IPS DF 6.9 (cell line): ENCODE data around the gene PDE4D.

Experiments used
- DNase-seq: peaks from one replicate; pipeline ENCODE4 v3.0.0-alpha.2; 2013; ENCODE audit warnings: low read depth, low spot score
- H3K27ac ChIP-seq: one replicate; pipeline ENCODE4 v1.5.1; 2013; ENCODE audit warnings: low read length, control low read depth
- H3K27me3 ChIP-seq: 2 replicates; pipeline ENCODE4 v1.6.1; 2013; ENCODE audit warnings: mild to moderate bottlenecking, low read length; ENCODE audit not compliant: control insufficient read depth, insufficient read depth
- H3K36me3 ChIP-seq: 2 replicates; pipeline ENCODE4 v1.6.1; 2013; ENCODE audit warnings: low read length; ENCODE audit not compliant: control insufficient read depth, insufficient read depth
- H3K4me1 ChIP-seq: 2 replicates; pipeline ENCODE4 v1.6.1; 2013; ENCODE audit warnings: low read length; ENCODE audit not compliant: control insufficient read depth, insufficient read depth
- H3K4me3 ChIP-seq: 2 replicates; pipeline ENCODE4 v1.5.1; 2013; ENCODE audit warnings: mild to moderate bottlenecking, low read length
- H3K9me3 ChIP-seq: 2 replicates; pipeline ENCODE4 v1.6.1; 2013; ENCODE audit warnings: low read length, inconsistent platforms; ENCODE audit not compliant: control insufficient read depth, insufficient read depth
- whole genome bisulfite sequencing: extraction: QIAGEN DNeasy Blood & Tissue Kit; methylation state at CpG from one replicate; pipeline ENCODE4 v1.1.7; 2013; ENCODE audit warnings: mixed read lengths, missing lambda C conversion rate; ENCODE audit not compliant: insufficient read length, insufficient coverage; 5-methylcytosine and 5-hydroxymethylcytosine counted together

PDE4D gene

DNA sequence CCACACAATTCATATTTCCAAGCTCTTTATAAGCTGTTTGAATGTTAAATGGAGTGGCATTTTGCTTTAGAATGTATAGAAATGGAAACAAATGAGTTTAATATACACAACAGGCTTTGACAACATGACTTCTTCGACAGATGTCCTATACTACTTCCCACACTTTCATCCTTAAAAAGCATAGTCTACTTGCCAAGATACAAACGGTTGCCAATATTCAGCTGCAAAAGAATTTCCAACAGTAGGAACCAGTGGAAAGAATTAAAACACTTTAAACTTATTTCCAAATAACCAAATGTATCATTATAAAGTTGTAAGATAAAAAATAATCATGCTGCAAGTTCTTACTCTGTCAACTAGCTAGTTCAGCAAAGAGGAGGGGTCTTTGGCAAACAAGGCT, 456.4 kb downstream of the PDE4D start:
- Histone ChIP-seq H3K9me3 (no peaks in the 10 kb centered on the region), H3K36me3 (no peaks in the 10 kb centered on the region), H3K27ac (no peak overlapping the region), H3K4me3 (no peak overlapping the region), H3K27me3 (no peaks in the 10 kb centered on the region), H3K4me1 (no peaks in the 10 kb centered on the region)
- no CpG with 5 or more reads among the region's 2 CpGs for WGBS
- no peak for DNase-seq

DNA sequence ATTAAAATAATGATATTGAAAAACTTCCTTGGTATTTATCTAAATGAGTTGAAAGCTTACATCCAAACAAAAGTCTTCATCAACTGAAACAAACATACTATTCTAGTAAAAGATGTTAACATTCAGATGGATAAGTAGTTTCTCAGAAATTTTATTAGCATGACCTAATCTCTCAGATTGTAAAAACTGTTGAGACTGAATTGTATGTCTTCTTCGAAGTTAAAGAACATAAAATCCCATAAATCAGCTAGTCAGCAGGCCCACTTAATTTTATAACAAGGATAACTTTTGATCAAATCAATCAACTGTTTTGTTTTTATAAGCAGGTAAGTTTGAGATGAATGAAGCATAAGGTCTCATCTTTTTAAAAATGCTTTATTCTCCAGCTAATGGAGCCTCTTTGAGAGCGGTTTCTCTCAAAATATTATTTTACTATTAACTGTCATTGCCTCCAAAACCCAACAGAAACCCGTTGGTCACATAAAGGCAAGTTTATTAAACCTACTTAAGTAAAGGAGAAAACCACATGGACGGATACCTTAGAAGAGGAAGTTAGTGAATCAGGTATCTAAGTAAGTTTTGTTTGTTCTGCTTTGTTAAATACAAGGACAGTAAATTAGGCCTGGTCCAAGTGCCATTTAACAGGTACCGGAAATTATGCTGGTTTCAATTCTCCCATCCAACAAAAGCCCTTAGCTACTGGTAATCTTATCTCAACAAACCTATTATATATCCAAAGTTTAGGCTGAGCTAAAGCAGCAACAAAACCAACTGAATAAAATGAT, 457.0 kb downstream of the PDE4D start:
- H3K4me1 ChIP-seq = no peaks in the 10 kb centered on the region
- WGBS = no CpG with 5 or more reads among the region's 5 CpGs
- no peaks in the 10 kb centered on the region for H3K27me3 ChIP-seq
- no peaks in the 10 kb centered on the region for H3K36me3 ChIP-seq
- H3K9me3 ChIP-seq = no peaks in the 10 kb centered on the region
- H3K4me3 ChIP-seq = no peak overlapping the region
- DNase-seq = no peak
- H3K27ac ChIP-seq = no peak overlapping the region

DNA sequence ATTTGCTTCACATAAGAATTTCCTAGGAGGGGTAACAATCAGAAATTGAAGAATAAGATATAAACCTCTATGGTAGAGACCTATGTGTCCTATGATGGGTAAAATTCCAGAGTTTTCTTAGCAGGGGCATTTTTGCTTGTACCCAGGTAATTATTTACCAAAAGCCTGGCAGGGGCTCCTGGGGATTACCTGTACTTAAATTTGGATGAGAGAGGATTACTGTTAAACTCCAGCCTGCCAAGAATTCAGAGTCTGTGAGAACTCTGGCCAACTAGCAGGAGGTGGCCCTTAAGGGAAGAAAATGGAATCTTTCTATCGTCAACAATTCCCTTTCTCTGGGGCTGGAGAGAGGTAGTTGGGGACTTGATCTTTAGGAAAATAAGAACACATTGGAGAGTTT, 460.4 kb downstream of the PDE4D start:
- DNase-seq = no peak
- WGBS = no CpG with 5 or more reads among the region's 1 CpG

DNA sequence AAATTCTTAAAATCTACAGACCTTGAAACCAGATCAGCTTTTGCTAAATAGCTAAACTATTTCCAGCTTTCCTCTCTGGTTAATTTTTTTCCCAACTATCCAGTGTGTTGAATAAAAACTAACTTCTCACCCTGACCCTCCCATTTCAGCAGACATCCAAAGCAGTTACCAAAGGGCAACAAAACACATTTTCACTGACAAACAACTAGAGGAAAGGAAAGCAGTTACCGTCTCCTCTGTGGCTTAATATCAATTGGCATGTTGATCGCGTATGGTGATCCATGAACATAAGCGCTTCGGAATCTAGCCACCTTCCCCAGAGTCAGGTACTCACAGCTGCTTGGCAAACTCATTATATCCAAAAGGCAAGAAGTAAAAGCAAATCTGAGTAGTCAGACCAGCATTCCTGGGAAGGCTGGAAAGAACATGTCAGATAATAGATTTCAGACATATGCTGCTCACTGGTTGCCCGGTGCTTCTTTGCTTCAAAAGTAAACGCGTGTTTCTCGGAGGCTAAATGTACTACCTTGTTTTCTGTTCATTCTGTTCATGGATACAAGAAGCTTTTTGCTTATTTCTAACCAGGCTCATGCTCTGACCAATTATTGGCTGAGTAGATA, 463.4 kb downstream of the PDE4D start:
- WGBS = no CpG with 5 or more reads among the region's 9 CpGs
- H3K9me3 ChIP-seq = no peaks in the 10 kb centered on the region
- no peak overlapping the region for H3K27ac ChIP-seq
- H3K27me3 ChIP-seq = no peaks in the 10 kb centered on the region
- no peak overlapping the region for H3K4me3 ChIP-seq
- H3K4me1 ChIP-seq = no peaks in the 10 kb centered on the region
- DNase-seq = no peak
- no peaks in the 10 kb centered on the region for H3K36me3 ChIP-seq

More for the DNA sequence above, 460.4 kb downstream of the PDE4D start:
- Histone ChIP-seq H3K27ac (no peak overlapping the region), H3K9me3 (no peaks in the 10 kb centered on the region), H3K27me3 (no peaks in the 10 kb centered on the region), H3K4me1 (no peaks in the 10 kb centered on the region), H3K4me3 (no peak overlapping the region), H3K36me3 (no peaks in the 10 kb centered on the region)

DNA sequence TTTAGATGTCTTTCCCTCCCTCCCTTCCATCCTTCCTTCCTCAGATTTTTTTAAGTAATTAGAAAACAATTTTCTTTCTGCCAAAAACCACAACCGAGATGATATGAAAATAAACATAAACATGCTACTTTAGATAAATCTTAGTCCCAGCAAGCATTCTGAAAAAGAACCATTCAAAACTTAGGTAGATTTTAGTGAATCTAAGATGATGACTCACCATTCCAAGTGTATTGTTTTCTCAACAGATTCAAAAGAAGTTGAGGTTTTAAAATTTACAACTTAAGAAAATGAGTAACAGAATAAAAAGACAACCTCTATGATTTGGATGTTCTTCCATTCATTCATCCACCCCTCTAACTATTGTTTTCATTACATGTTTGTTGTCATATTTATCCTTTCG, 465.1 kb downstream of the PDE4D start:
- Histone ChIP-seq H3K27ac (no peak overlapping the region), H3K4me1 (no peaks in the 10 kb centered on the region), H3K9me3 (no peaks in the 10 kb centered on the region), H3K36me3 (no peaks in the 10 kb centered on the region), H3K27me3 (no peaks in the 10 kb centered on the region), H3K4me3 (no peak overlapping the region)
- no peak for DNase-seq
- WGBS = no CpG with 5 or more reads among the region's 2 CpGs

DNA sequence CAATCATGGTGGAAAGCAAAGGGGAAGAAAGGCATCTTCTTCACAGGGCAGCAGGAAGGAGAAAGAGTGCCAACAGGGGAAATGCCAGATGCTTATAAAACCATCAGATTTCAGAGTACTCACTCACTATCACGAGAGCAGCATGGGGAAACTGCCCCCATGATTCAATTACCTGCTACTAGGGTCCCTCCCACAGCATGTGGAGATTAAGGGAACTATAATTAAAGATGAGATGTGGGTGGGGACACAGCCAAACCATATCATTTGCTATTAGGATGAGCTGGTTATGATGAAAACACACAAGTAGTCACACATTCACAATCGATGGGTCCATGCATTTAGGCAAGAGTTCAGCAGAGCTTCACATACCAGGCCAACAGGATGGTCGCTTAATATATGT, 469.0 kb downstream of the PDE4D start:
- WGBS = no CpG with 5 or more reads among the region's 3 CpGs
- no peak overlapping the region for H3K4me3 ChIP-seq

DNA sequence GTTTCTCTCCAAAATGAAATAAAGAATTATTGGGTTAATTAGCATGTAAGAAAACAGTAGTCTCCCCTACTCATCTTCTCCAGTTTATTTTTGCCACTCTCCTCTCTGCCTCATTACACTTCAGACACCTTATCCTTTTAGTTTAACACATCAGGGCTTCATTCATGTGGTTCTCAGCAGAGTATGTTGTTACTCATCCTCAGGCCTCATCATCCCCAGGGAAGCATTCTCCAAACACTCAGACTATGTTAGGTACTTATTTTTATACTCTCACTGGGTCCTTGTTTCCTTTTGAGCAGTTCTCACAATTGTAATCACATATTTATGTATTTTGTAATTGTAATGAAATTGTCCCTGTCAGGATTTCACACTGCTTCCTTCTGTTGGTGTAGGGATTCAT, 470.5 kb downstream of the PDE4D start:
- DNase-seq = no peak
- Histone ChIP-seq H3K27ac (no peak overlapping the region), H3K9me3 (no peaks in the 10 kb centered on the region), H3K36me3 (no peaks in the 10 kb centered on the region), H3K4me1 (no peaks in the 10 kb centered on the region; the same call in 1 of the 2 replicates), H3K27me3 (no peaks in the 10 kb centered on the region), H3K4me3 (no peak overlapping the region)

More for the DNA sequence above, 469.0 kb downstream of the PDE4D start:
- Histone ChIP-seq H3K27me3 (no peaks in the 10 kb centered on the region), H3K27ac (no peak overlapping the region), H3K36me3 (no peaks in the 10 kb centered on the region), H3K4me1 (no peaks in the 10 kb centered on the region; the same call in 1 of the 2 replicates), H3K9me3 (no peaks in the 10 kb centered on the region)
- DNase-seq = no peak

DNA sequence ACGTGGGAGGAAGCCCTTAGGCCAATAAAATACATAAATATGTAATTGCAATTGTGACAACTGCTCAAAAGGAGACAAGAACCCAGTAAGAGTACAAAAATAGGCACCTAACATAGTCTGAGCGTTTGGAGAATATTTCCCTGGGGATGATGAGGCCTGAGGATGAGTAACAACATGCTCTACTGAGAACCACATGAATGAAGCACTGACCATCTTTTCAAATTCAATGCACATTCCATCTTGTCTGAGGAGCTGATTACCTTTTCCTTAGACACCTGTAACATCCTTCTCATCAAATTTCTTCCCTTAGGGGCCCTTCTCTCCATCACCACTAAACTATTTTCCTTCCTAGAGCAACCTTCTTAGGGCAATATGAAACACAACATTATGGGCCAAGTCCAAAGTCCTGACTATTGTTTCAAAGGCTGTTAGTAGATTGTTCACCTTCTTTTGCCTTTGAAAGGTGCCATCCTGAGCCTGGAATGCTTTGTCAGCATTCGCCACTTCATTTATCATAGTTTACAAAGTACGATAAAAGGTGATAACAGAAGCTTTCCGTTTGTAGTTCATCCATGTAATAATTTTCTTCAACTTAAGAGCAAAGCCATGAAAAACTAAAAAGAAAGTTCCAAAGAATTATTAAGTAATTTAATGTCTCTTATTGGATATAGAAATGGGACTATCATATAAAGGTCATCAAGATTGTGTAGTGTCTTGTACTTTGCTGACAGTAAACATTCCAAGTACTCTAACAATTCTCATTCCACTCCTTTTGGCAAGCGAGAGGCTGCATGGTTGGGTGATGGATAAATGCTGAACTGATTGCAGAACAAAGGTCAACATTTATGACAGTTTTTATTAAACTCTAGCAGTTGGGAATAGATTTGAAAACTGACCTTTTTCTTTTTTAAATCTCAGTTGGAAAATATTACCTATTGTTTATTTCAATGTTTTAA, 471.3 kb downstream of the PDE4D start:
- no peaks in the 10 kb centered on the region for H3K36me3 ChIP-seq
- no peak overlapping the region for H3K4me3 ChIP-seq
- no peaks in the 10 kb centered on the region for H3K27me3 ChIP-seq
- no peak for DNase-seq
- H3K27ac ChIP-seq = no peak overlapping the region
- no CpG with 5 or more reads among the region's 6 CpGs for WGBS
- H3K9me3 ChIP-seq = no peaks in the 10 kb centered on the region
- no peaks in the 10 kb centered on the region; the same call in 1 of the 2 replicates for H3K4me1 ChIP-seq

DNA sequence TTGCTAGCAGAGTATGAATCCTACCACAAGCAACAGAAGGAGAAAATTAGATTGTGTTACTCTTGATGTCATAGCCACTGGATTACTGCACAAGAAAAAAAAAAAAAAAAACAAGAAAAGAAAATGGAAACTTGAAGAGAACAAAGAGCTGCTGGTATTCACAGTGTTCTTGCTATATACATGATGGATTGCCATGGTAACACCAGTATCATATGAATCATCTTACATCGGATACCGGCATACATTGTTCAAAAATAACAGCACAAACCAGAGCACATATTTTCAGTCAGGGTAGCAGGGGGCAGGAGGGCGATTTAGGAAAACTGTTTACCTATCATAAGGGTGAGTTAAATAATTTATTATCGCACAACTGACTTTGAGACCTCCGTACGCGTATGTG, 472.9 kb downstream of the PDE4D start:
- H3K27ac ChIP-seq = no peak overlapping the region
- no peak for DNase-seq
- no peaks in the 10 kb centered on the region for H3K36me3 ChIP-seq
- no CpG with 5 or more reads among the region's 7 CpGs for WGBS
- H3K4me3 ChIP-seq = no peak overlapping the region
- no peaks in the 10 kb centered on the region for H3K27me3 ChIP-seq
- no peaks in the 10 kb centered on the region; the same call in 1 of the 2 replicates for H3K4me1 ChIP-seq
- no peaks in the 10 kb centered on the region for H3K9me3 ChIP-seq

DNA sequence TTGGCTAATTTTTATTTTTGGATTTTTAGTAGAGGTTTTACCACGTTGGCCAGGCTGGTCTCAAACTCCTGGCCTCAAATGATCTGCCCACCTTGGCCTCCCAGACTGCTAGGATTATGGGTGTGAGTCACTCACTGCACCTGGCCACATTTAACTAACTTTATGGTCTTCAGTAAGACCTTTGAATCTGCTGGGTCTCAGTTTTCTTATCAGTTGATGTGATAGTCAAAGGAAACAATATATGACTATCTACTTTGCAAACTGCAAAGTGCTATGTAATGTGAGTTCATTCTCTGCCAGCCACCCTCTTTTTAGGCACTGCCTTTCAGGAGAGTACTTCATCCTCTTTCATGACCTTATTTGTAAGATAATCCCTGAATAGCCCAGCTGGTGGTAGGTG, 474.7 kb downstream of the PDE4D start:
- Histone ChIP-seq H3K4me3 (no peak overlapping the region), H3K4me1 (no peaks in the 10 kb centered on the region; the same call in 1 of the 2 replicates), H3K27me3 (no peaks in the 10 kb centered on the region), H3K27ac (no peak overlapping the region), H3K36me3 (no peaks in the 10 kb centered on the region), H3K9me3 (no peaks in the 10 kb centered on the region)
- WGBS = no CpG with 5 or more reads among the region's 1 CpG
- DNase-seq = no peak
